Measurements from ENCODE around the gene SLC38A2. TPM values are rescaled to one million over a fixed set of nuclear protein-coding genes. Genes with fewer than 3 reads are reported as not detected.

The SLC38A2 gene
- total RNA-seq, 1 donor from 2014 or later, result 291 TPM

- no peak for DNase-seq (ENCODE audit: low read depth)
- Histone ChIP-seq H3K36me3 (ENCODE audit: control insufficient read depth, insufficient read depth, low read length) (no peaks in the 10 kb centered on the region), H3K4me3 (ENCODE audit: low read depth, low read length) (no peak overlapping the region), H3K27me3 (ENCODE audit: control insufficient read depth, insufficient read depth, low read length) (no peaks in the 10 kb centered on the region)
- no peak for TF ChIP-seq CTCF (IDR thresholded peaks at IDR 0.05; ENCODE audit: insufficient read depth, low read length, poor library complexity, severe bottlenecking)
These were observed 6.0 kb upstream of the SLC38A2 start for GRCh38 chr12:46378530-46378929.

- DNase-seq (ENCODE audit: low read depth), result no peak
- Histone ChIP-seq H3K36me3 (ENCODE audit: control insufficient read depth, insufficient read depth, low read length) (no peaks in the 10 kb centered on the region), H3K27me3 (ENCODE audit: control insufficient read depth, insufficient read depth, low read length) (no peaks in the 10 kb centered on the region), H3K4me3 (ENCODE audit: low read depth, low read length) (no peak overlapping the region)
- no peak for TF ChIP-seq CTCF (IDR thresholded peaks at IDR 0.05; ENCODE audit: insufficient read depth, low read length, poor library complexity, severe bottlenecking)
These were observed 5.1 kb upstream of the SLC38A2 start for GRCh38 chr12:46377678-46378077.

GRCh38 chr12:46376579-46376978, 4.0 kb upstream of the SLC38A2 start:
- Histone ChIP-seq H3K4me3 (ENCODE audit: low read depth, low read length) (no peak overlapping the region), H3K36me3 (ENCODE audit: control insufficient read depth, insufficient read depth, low read length) (no peaks in the 10 kb centered on the region), H3K27me3 (ENCODE audit: control insufficient read depth, insufficient read depth, low read length) (no peaks in the 10 kb centered on the region)
- DNase-seq (ENCODE audit: low read depth), result no peak
- no peak for TF ChIP-seq CTCF (IDR thresholded peaks at IDR 0.05; ENCODE audit: insufficient read depth, low read length, poor library complexity, severe bottlenecking)

GRCh38 chr12:46374711-46375110, 2.1 kb upstream of the SLC38A2 start:
- H3K4me3 ChIP-seq (ENCODE audit: low read depth, low read length), result no peak overlapping the region
- H3K36me3 ChIP-seq (ENCODE audit: control insufficient read depth, insufficient read depth, low read length), result no peaks in the 10 kb centered on the region
- H3K27me3 ChIP-seq (ENCODE audit: control insufficient read depth, insufficient read depth, low read length), result no peaks in the 10 kb centered on the region
- DNase-seq (ENCODE audit: low read depth), result no peak
- TF ChIP-seq CTCF (IDR thresholded peaks at IDR 0.05; ENCODE audit: insufficient read depth, low read length, poor library complexity, severe bottlenecking), result no peak

GRCh38 chr12:46374310-46374709, 1.7 kb upstream of the SLC38A2 start:
- DNase-seq (ENCODE audit: low read depth), result no peak
- no peak for TF ChIP-seq CTCF (IDR thresholded peaks at IDR 0.05; ENCODE audit: insufficient read depth, low read length, poor library complexity, severe bottlenecking)
- Histone ChIP-seq H3K4me3 (ENCODE audit: low read depth, low read length) (no peak overlapping the region), H3K27me3 (ENCODE audit: control insufficient read depth, insufficient read depth, low read length) (no peaks in the 10 kb centered on the region), H3K36me3 (ENCODE audit: control insufficient read depth, insufficient read depth, low read length) (no peaks in the 10 kb centered on the region)
